IMR-90 (cell line): Measurements from ENCODE around the gene NEUROD4. TPM values are rescaled to one million over a fixed set of nuclear protein-coding genes. Genes with fewer than 3 reads are reported as not detected.

ENCODE experiments used
- ATAC-seq: fragments of 200-7000 bp; cut with Tn5 transposase; 2 replicates; pipeline ENCODE4 v1.9.1; 2020; ENCODE audit warnings: low read depth, mild to moderate bottlenecking, moderate library complexity
- BruUV-seq: library from RNA; stranded (reverse); fragments of 400-500 nt; replicated peaks from 2 replicates; lab custom pipeline; 2021; lab: Mats Ljungman, UMichigan
- CTCF ChIA-PET: fragments of 300-600 bp; formaldehyde crosslinking; extraction: SDS; loops from one replicate; lab custom pipeline; 2021; ENCODE audit warnings: antibody characterized with exemption; lab: Yijun Ruan, JAX
- POLR2A ChIA-PET: fragments of 300-600 bp; sonication (Branson Sonifier 250); formaldehyde crosslinking; loops from one replicate; lab custom pipeline; 2022; ENCODE audit warnings: antibody characterized with exemption; ENCODE audit not compliant: unreplicated experiment; lab: Charles Lee
- DNase-seq: peaks from one replicate; pipeline ENCODE4 v3.0.0; 2013
- H2AFZ ChIP-seq: replicated peaks from 2 replicates; pipeline ENCODE3; 2013; ENCODE audit warnings: low read length, mild to moderate bottlenecking; ENCODE audit not compliant: poor library complexity
- H2AK5ac ChIP-seq: 2 replicates; pipeline ENCODE4 v1.6.1; 2013; ENCODE audit warnings: low read depth, low read length, inconsistent platforms
- H2AK9ac ChIP-seq: replicated peaks from 2 replicates; pipeline ENCODE3; 2013; ENCODE audit warnings: mild to moderate bottlenecking, low read depth, low read length, moderate library complexity; ENCODE audit not compliant: poor library complexity
- H2BK120ac ChIP-seq: 2 replicates; pipeline ENCODE4 v1.6.1; 2013; ENCODE audit warnings: low read depth, low read length, inconsistent platforms
- H2BK15ac ChIP-seq: 3 replicates; pipeline ENCODE4 v1.6.1; 2013; ENCODE audit warnings: low read depth, low read length, inconsistent platforms
- H2BK20ac ChIP-seq: 2 replicates; pipeline ENCODE4 v1.6.1; 2013; ENCODE audit warnings: low read depth, mild to moderate bottlenecking, inconsistent platforms, low read length, moderate library complexity
- H2BK5ac ChIP-seq: 2 replicates; pipeline ENCODE4 v1.6.1; 2013; ENCODE audit warnings: mild to moderate bottlenecking, low read depth, low read length, inconsistent platforms; ENCODE audit not compliant: poor library complexity, severe bottlenecking
- H3K14ac ChIP-seq: replicated peaks from 2 replicates; pipeline ENCODE4 v1.6.1; 2013; ENCODE audit warnings: low read depth, low read length, inconsistent platforms
- H3K18ac ChIP-seq: 2 replicates; pipeline ENCODE4 v1.6.1; 2013; ENCODE audit warnings: low read depth, low read length, control low read depth
- H3K23ac ChIP-seq: 2 replicates; pipeline ENCODE4 v1.6.1; 2013; ENCODE audit warnings: low read depth, low read length, inconsistent platforms
- H3K27ac ChIP-seq: 2 replicates; pipeline ENCODE4 v1.5.1; 2013; ENCODE audit warnings: mild to moderate bottlenecking, control low read depth, low read length; ENCODE audit not compliant: insufficient read depth
- H3K27me3 ChIP-seq: 2 replicates; pipeline ENCODE4 v1.6.1; 2013; ENCODE audit warnings: low read length; ENCODE audit not compliant: control insufficient read depth, insufficient read depth
- H3K36me3 ChIP-seq: 2 replicates; pipeline ENCODE4 v1.6.1; 2013; ENCODE audit warnings: low read length, mixed read lengths; ENCODE audit not compliant: control insufficient read depth, insufficient read depth
- H3K4ac ChIP-seq: 2 replicates; pipeline ENCODE4 v1.6.1; 2013; ENCODE audit warnings: low read depth, low read length, inconsistent platforms
- H3K4me1 ChIP-seq: 2 replicates; pipeline ENCODE4 v1.6.1; 2013; ENCODE audit warnings: low read length, mixed read lengths; ENCODE audit not compliant: control insufficient read depth, insufficient read depth
- H3K4me2 ChIP-seq: 2 replicates; pipeline ENCODE4 v1.6.1; 2013; ENCODE audit warnings: low read depth, mild to moderate bottlenecking, control low read depth, low read length, moderate library complexity
- H3K4me3 ChIP-seq: 2 replicates; pipeline ENCODE4 v1.5.1; 2013; ENCODE audit warnings: low read depth, mild to moderate bottlenecking, control low read depth, low read length, moderate library complexity; ENCODE audit not compliant: insufficient read depth
- H3K56ac ChIP-seq: 2 replicates; pipeline ENCODE4 v1.6.1; 2013; ENCODE audit warnings: low read length, inconsistent platforms; ENCODE audit not compliant: insufficient read depth; ENCODE audit errors: extremely low read depth
- H3K79me1 ChIP-seq, 2 experiments: 2 replicates each; pipeline ENCODE4 v1.6.1; 2013; ENCODE audit warnings: low read length in 2 of 2, inconsistent platforms in 1 of 2, low read depth in 1 of 2
- H3K9ac ChIP-seq: 2 replicates; pipeline ENCODE4 v1.6.1; 2013; ENCODE audit warnings: low read depth, low read length, control low read depth
- H3K9me1 ChIP-seq: 2 replicates; pipeline ENCODE4 v1.6.1; 2013; ENCODE audit warnings: low read length, inconsistent platforms; ENCODE audit not compliant: insufficient read depth
- H3K9me3 ChIP-seq: 2 replicates; pipeline ENCODE4 v1.6.1; 2013; ENCODE audit warnings: low read length; ENCODE audit not compliant: control insufficient read depth, insufficient read depth
- H4K20me1 ChIP-seq: 2 replicates; pipeline ENCODE4 v1.6.1; 2013; ENCODE audit warnings: low read length, inconsistent platforms; ENCODE audit not compliant: insufficient read depth
- H4K5ac ChIP-seq: 2 replicates; pipeline ENCODE4 v1.6.1; 2013; ENCODE audit warnings: mild to moderate bottlenecking, low read depth, low read length, control low read depth
- H4K8ac ChIP-seq, 2 experiments: 2 replicates each; pipeline ENCODE4 v1.6.1; 2013; ENCODE audit warnings: low read depth in 2 of 2, low read length in 2 of 2, control low read depth in 1 of 2, inconsistent platforms in 1 of 2
- H4K91ac ChIP-seq: 2 replicates; pipeline ENCODE4 v1.6.1; 2013; ENCODE audit warnings: low read depth, low read length, inconsistent platforms; ENCODE audit not compliant: insufficient read depth
- BHLHE40 ChIP-seq: fragments of 150-350 bp; IDR thresholded peaks from 2 replicates; pipeline ENCODE4 v1.6.1; 2016; ENCODE audit warnings: mild to moderate bottlenecking, low read depth, low read length
- CEBPB ChIP-seq: IDR thresholded peaks from 2 replicates; pipeline ENCODE4 v1.6.1; 2012; ENCODE audit warnings: low read depth, low read length, improper control_type of control experiment
- CHD1 ChIP-seq: IDR thresholded peaks from 2 replicates; pipeline ENCODE4 v1.6.1; 2012; ENCODE audit warnings: low read depth, low read length, improper control_type of control experiment
- CTCF ChIP-seq: conservative IDR thresholded peaks from 2 replicates; pipeline ENCODE4 v1.5.1; 2012; ENCODE audit warnings: mild to moderate bottlenecking, low read depth, low read length, improper control_type of control experiment
- ELK1 ChIP-seq: fragments of 150-350 bp; IDR thresholded peaks from 2 replicates; pipeline ENCODE4 v1.6.1; 2016; ENCODE audit warnings: low read depth, mild to moderate bottlenecking, low read length, moderate library complexity, borderline replicate concordance
- FOS ChIP-seq: fragments of 150-350 bp; IDR thresholded peaks from 2 replicates; pipeline ENCODE4 v1.6.1; 2016; ENCODE audit warnings: low read depth, low read length
- MAFK ChIP-seq: IDR thresholded peaks from 2 replicates; pipeline ENCODE4 v1.6.1; 2012; ENCODE audit warnings: low read depth, low read length, improper control_type of control experiment
- MAZ ChIP-seq: IDR thresholded peaks from 2 replicates; pipeline ENCODE4 v1.6.1; 2012; ENCODE audit warnings: low read depth, mild to moderate bottlenecking, low read length, improper control_type of control experiment, moderate library complexity, borderline replicate concordance
- MXI1 ChIP-seq: IDR thresholded peaks from 2 replicates; pipeline ENCODE4 v1.6.1; 2012; ENCODE audit warnings: low read depth, mild to moderate bottlenecking, low read length, moderate library complexity, borderline replicate concordance
- NFE2L2 ChIP-seq: fragments of 150-350 bp; IDR thresholded peaks from 2 replicates; pipeline ENCODE4 v1.6.1; 2016; ENCODE audit warnings: low read depth, mild to moderate bottlenecking, low read length
- POLR2A ChIP-seq: IDR thresholded peaks from 2 replicates; pipeline ENCODE4 v1.6.1; 2012; ENCODE audit warnings: mild to moderate bottlenecking, low read depth, low read length
- RAD21 ChIP-seq: IDR thresholded peaks from 2 replicates; pipeline ENCODE4 v1.6.1; 2012; ENCODE audit warnings: low read length, improper control_type of control experiment
- RCOR1 ChIP-seq: IDR thresholded peaks from 2 replicates; pipeline ENCODE4 v1.6.1; 2012; ENCODE audit warnings: mild to moderate bottlenecking, low read length, improper control_type of control experiment; ENCODE audit not compliant: insufficient replicate concordance
- RFX5 ChIP-seq: IDR thresholded peaks from 2 replicates; pipeline ENCODE4 v1.8.0; 2012; ENCODE audit warnings: low read depth, mild to moderate bottlenecking, low read length, moderate library complexity
- SMC3 ChIP-seq: fragments of 150-350 bp; IDR thresholded peaks from 2 replicates; pipeline ENCODE4 v1.6.1; 2016; ENCODE audit warnings: low read depth, mild to moderate bottlenecking, antibody characterized with exemption, low read length, moderate library complexity
- USF2 ChIP-seq: fragments of 150-350 bp; IDR thresholded peaks from 2 replicates; pipeline ENCODE4 v1.6.1; 2017; ENCODE audit warnings: mild to moderate bottlenecking, antibody characterized with exemption, low read length, low read depth
- WGBS, 2 experiments: methylation state at CpG; one replicate each; pipeline versions ENCODE4 v1.1.5 to v1.1.7; 2013; ENCODE audit warnings: missing lambda C conversion rate in 2 of 2; ENCODE audit not compliant: insufficient read length in 1 of 2; ENCODE audit errors: extremely low coverage in 2 of 2; 5-methylcytosine and 5-hydroxymethylcytosine counted together
- dilution Hi-C: fragments of 300-500 bp; cut with HindIII; formaldehyde crosslinking; loops from one replicate; pipeline ENCODE4 v1.14.3; 2018; ENCODE audit warnings: low sequenced_read_pairs; ENCODE audit not compliant: unreplicated experiment
- in situ Hi-C: fragments of 300-500 bp; cut with MboI; formaldehyde crosslinking; loops from 3 replicates; pipeline ENCODE4 v1.14.3; 2019; ENCODE audit warnings: low sequenced_read_pairs, inconsistent platforms, mixed read lengths
- intact Hi-C: fragments of 100-400 bp; cut with micrococcal nuclease; formaldehyde crosslinking; loops from 2 replicates; pipeline ENCODE4 v1.10.0; 2022
- polyA plus RNA-seq, 3 experiments: library from polyadenylated mRNA; depleted of rRNA; stranded (reverse); fragments of >200 nt; gene quantifications; 2 replicates each; pipeline ENCODE4 v1.2.3, GENCODE V29; 2012; ENCODE audit warnings: low replicate concordance in 1 of 3
- total RNA-seq: library from RNA; depleted of rRNA; stranded (reverse); fragments of >200 nt; gene quantifications from 2 replicates; pipeline ENCODE4 v1.2.3, GENCODE V29; 2012

Gene NEUROD4
- total and polyA plus RNA-seq, 2 of the 4 experiments (the other 2 are of a cell fraction), result not detected

GRCh38 chr12:55008944-55009585 lies 10.7 kb upstream of the NEUROD4 start:
- Histone ChIP-seq H2AK9ac (no peak overlapping the region), H3K18ac (no peak overlapping the region), H3K23ac (no peak overlapping the region), H3K4me3 (no peak overlapping the region), H3K4ac (no peak overlapping the region), H2AFZ (no peak overlapping the region), H4K8ac (no peak overlapping the region), H2BK20ac (no peak overlapping the region), H3K56ac (no peak overlapping the region), H2BK120ac (no peak overlapping the region), H3K9ac (no peak overlapping the region), H3K9me3 (no peaks in the 10 kb centered on the region), H3K14ac (no peak overlapping the region), H3K27ac (no peak overlapping the region), H3K4me2 (no peak overlapping the region), H3K79me1 (no peaks in the 10 kb centered on the region), H4K91ac (no peak overlapping the region), H2AK5ac (no peak overlapping the region), H4K20me1 (no peaks in the 10 kb centered on the region), H3K4me1 (no peaks in the 10 kb centered on the region), H3K9me1 (no peaks in the 10 kb centered on the region), H3K36me3 (no peaks in the 10 kb centered on the region), H4K5ac (no peak overlapping the region), H2BK5ac (no peak overlapping the region), H2BK15ac (no peak overlapping the region), H3K27me3 (no peaks in the 10 kb centered on the region)
- ChIA-PET CTCF (interaction anchor here (1.5 kb wide), 1 partner anchor 16 kb away, joined by 4 read pairs; no protein-coding TSS in a partner anchor), POLR2A (no interaction called here)
- TF ChIP-seq NFE2L2, result no peak
- no peak for TF ChIP-seq RFX5
- no peak for TF ChIP-seq BHLHE40
- no peak for TF ChIP-seq USF2
- TF ChIP-seq FOS, result no peak
- TF ChIP-seq SMC3, result no peak
- no peak for TF ChIP-seq MAFK
- no peak for TF ChIP-seq MXI1
- no peak for TF ChIP-seq RCOR1
- TF ChIP-seq RAD21, result no peak
- TF ChIP-seq CTCF, result no peak
- no peak for TF ChIP-seq ELK1
- no peak for TF ChIP-seq POLR2A
- TF ChIP-seq MAZ, result no peak
- no peak for TF ChIP-seq CHD1
- no peak for TF ChIP-seq CEBPB
- ATAC-seq, result no peak
- in situ Hi-C loops (no loop called here), dilution Hi-C loops (no loop called here), intact Hi-C loops (no loop called here)
- WGBS, 2 experiments, result 8% methylated on average over 3 of the region's 6 CpGs; no CpG with 5 or more reads in 1 of the 2 experiments
- DNase-seq, result no peak
- no TSS peak for BruUV-seq
